Measurements from ENCODE around the gene ZC3H14. TPM values are rescaled to one million over a fixed set of nuclear protein-coding genes. Genes with fewer than 3 reads are reported as not detected.

The ZC3H14 gene
- total RNA-seq, 2 donors from 2014 or later: 33.5 to 48.3 TPM

DNA sequence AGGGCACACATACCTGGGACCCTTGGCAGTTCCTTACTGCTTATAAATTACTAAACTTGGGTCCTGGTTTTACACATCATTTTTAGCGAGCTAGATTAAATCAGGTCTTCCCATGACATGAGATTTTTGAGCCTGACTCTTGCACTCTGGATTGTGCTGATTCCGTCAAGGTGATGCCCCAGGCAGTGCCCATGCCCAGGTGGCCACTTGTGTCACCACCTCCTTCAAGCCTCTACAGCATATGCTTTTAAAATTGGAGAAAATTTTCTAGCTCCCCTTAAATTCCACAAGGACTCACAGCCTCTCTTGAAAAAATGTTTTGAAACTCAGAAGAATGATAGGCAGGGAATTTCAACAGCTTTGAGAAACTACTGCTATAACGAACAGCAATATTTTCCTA is 17.6 kb upstream of the ZC3H14 start:
- no peak for ATAC-seq (replicated peaks)
- H3K36me3 Mint-ChIP-seq (ENCODE audit: low read depth): no peaks in the 10 kb centered on the region
- no peaks in the 10 kb centered on the region for H3K4me1 Mint-ChIP-seq
- no peak overlapping the region for H3K27ac Mint-ChIP-seq
- H3K4me3 Mint-ChIP-seq: no peak overlapping the region
- no peaks in the 10 kb centered on the region for H3K9me3 Mint-ChIP-seq
- peaks cover under 1% of the 10 kb centered on the region for H3K27me3 Mint-ChIP-seq

DNA sequence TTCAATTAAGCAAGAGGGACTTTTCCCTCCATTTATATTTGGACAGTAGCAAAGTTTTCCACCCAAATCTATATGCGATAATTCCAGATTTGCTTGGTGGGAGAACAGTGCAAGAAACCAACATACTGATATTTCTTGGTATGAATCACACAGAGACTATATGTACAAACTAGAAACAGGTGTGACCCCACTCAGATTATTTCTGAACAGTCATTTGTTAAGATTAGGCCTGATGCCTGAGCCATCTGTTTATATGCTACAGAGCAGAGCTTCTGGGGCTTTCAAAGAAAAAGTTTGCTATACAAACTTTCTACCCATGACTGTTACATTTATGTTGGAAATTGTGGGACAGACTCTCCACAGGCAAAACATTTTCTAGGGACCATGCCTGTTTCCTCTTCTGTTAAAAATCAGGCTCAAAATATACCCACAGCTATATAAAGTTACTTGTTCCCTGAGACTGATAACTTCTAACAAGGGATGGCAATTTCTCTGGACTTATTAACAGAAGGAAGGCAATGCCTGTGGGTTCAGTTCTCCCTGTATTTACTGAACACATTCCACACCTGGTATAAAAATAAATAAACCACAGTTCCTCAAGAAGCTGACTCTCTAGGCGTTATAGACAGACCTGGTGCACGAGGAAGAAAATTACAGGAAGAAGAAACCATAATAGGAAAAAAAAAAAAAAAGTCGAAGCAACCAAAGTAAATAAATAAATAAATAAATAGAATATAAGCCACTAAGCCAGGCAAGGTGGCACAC is 16.0 kb upstream of the ZC3H14 start:
- Mint-ChIP-seq H3K4me1 (no peaks in the 10 kb centered on the region), H3K27ac (no peak overlapping the region), H3K9me3 (no peaks in the 10 kb centered on the region), H3K4me3 (no peak overlapping the region), H3K27me3 (peaks cover 1% of the 10 kb centered on the region), H3K36me3 (ENCODE audit: low read depth) (no peaks in the 10 kb centered on the region)
- ATAC-seq (replicated peaks): no peak

DNA sequence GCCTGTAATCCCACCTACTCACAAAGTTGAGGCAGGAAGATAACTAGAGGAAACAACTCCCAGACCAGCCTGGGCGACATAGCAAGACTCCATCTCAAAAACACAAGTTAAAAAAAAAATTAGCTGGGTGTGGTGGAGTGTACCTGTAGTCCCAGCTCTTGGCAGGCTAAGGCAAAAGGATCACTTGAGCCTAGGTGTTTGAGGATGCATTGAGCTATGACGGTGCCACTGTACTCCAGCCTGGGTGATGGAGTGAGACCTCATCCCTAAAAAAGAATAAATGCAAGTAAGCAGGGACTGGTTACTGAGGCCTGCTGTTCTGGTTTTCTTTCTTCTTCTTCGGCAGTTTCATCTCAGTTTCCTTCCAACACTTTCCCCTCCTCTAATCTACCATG is 15.5 kb upstream of the ZC3H14 start:
- Mint-ChIP-seq H3K4me3 (no peak overlapping the region), H3K4me1 (no peaks in the 10 kb centered on the region), H3K27ac (no peak overlapping the region), H3K9me3 (no peaks in the 10 kb centered on the region), H3K36me3 (ENCODE audit: low read depth) (no peaks in the 10 kb centered on the region), H3K27me3 (peaks cover 7% of the 10 kb centered on the region)
- no peak for ATAC-seq (replicated peaks)

DNA sequence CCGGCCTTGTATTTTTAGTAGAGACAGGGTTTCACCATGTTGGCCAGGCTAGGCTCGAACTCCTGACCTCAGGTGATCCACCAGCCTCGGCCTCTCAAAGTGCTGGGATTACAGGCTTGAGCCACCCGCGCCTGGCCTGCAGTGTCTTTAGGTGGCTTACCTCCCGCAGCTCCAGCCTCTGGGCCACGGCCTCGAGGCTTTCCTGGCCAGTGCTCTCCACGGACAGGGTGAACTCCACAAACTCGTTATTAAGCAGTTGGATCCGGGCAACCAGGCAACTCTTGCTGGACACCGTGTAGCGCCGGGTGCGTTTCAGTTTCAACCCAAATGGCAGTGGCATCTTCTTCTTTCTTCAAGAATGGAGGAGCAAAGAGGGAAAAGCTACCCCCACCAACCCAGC is 12.8 kb upstream of the ZC3H14 start:
- Mint-ChIP-seq H3K36me3 (ENCODE audit: low read depth) (peaks cover 6% of the 10 kb centered on the region), H3K4me3 (no peak overlapping the region), H3K9me3 (no peaks in the 10 kb centered on the region), H3K27me3 (peaks cover 25% of the 10 kb centered on the region), H3K4me1 (peaks cover 8% of the 10 kb centered on the region), H3K27ac (no peak overlapping the region)
- ATAC-seq (replicated peaks): no peak

DNA sequence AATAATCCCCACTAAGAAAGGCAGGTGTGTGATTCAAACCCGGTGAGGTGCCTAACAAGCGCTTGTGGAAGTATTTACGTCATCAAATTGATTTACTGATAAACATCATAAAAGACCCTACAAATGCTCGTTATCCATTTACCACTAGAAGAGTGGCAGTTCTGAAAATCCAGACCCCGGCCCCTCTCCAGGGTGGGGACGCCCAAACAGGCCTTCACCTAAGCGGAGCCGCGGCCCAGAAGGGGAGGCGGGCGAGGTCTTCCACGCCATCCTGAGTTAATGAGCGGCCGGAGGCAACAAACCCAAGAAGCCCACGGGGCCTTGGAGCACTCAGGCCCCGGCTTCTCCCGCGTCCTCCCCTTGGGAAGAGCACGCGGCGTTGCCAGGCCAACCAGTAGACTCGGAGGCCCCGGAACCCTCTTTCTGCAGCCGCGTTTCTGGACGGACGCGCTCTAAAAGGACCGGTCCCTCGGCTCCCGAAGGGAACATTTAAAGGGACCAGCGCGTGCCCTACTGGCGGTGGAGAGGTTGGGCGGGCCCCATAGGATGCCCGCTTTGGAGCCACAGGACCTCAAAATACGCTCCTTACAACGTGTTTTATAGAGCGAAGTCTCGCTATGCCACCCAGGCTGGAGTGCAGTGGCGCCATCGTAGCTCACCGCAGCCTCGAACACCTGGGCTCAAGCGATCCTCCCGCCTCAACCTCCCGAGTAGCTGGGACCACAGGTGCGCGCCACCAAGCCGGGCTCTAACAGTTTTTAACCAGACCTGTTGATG is 11.6 kb upstream of the ZC3H14 start:
- no peaks in the 10 kb centered on the region for H3K9me3 Mint-ChIP-seq

DNA sequence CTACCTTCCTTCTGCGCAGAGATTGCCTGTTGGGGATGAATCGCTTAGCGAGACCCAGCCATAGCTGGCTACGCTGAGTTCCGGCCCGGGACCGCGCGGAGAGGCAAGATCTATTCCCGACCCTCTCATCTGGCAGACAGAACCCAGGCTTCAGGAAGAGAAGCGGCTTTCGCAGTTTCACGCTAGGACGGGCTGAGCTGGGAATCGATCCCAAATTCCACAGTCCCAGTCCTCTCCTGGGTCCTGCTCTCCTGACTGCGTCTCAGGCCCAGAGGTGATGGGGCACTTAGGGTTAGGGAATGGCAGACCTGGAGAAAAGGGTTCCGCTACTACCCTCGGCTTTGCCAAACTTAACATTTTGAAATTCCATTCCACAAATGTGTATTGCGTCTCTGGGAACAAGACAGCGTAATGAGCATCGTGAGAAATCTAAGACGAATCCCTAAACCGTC is 10.8 kb upstream of the ZC3H14 start:
- H3K9me3 Mint-ChIP-seq: no peaks in the 10 kb centered on the region
- H3K4me3 Mint-ChIP-seq: peak overlapping the region; percentile 42
- peaks cover 16% of the 10 kb centered on the region for H3K4me1 Mint-ChIP-seq
- peaks cover 39% of the 10 kb centered on the region for H3K27me3 Mint-ChIP-seq
- no peak overlapping the region for H3K27ac Mint-ChIP-seq
- ATAC-seq (replicated peaks): no peak
- peaks cover 6% of the 10 kb centered on the region for H3K36me3 Mint-ChIP-seq (ENCODE audit: low read depth)

More for the DNA sequence above, 11.6 kb upstream of the ZC3H14 start:
- H3K27ac Mint-ChIP-seq: no peak overlapping the region
- peaks cover 11% of the 10 kb centered on the region for H3K4me1 Mint-ChIP-seq
- peak; percentile 32 for ATAC-seq (replicated peaks)
- peaks cover 35% of the 10 kb centered on the region for H3K27me3 Mint-ChIP-seq
- H3K36me3 Mint-ChIP-seq (ENCODE audit: low read depth): peaks cover 6% of the 10 kb centered on the region
- peak overlapping the region; percentile 42 for H3K4me3 Mint-ChIP-seq

DNA sequence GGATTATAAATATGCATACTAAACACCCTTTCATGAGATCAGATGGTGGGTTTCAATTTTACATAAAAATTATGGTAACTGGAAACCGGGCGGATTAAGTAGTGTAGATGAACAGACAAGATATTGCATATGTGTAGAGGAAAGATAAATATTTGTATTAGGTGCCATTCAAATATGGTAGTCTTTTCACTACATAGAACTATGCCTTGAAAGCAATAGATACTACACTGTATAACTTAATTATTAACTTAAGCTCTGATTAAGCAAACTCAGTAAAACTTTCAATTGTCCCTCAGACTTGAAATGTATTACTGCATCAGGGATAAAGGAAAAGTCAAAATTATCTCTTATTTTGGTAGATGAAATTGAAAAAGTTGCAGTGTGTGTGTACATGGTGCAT is 10.0 kb upstream of the ZC3H14 start:
- no peak overlapping the region for H3K4me3 Mint-ChIP-seq
- H3K27ac Mint-ChIP-seq: no peak overlapping the region
- ATAC-seq (replicated peaks): no peak
- no peaks in the 10 kb centered on the region for H3K9me3 Mint-ChIP-seq
- peaks cover 16% of the 10 kb centered on the region for H3K4me1 Mint-ChIP-seq
- peaks cover 6% of the 10 kb centered on the region for H3K36me3 Mint-ChIP-seq (ENCODE audit: low read depth)
- H3K27me3 Mint-ChIP-seq: peaks cover 39% of the 10 kb centered on the region

DNA sequence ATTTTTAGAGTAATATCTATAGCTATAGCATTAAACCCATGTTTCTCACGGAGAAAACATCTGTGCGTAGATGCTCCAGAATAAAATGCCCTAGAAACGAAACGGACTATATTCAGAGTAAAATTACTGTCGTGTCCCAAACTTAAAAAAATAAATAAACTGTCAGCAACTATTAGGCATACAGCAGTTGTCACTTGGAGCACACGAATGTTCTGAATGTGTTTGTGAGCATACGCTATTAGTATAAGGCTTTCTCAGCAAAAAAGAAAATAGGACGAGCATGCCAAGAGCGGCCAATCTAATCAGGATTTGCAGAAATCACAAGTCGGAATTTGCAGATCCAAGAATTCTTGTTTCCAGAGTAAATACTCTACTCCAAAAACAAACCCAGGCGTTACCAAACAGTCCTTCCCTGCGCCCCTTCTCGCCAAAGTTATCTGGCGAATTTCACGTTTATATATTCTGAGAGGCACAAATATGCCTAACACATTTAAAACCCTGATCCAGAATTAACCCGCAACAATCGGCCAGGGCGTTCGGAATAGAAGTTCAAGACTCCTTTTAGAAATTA is 8.9 kb upstream of the ZC3H14 start:
- no peak for ATAC-seq (replicated peaks)
- H3K27me3 Mint-ChIP-seq: peaks cover 39% of the 10 kb centered on the region
- no peak overlapping the region for H3K27ac Mint-ChIP-seq
- peak overlapping the region; percentile 67 for H3K4me3 Mint-ChIP-seq
- peaks cover 16% of the 10 kb centered on the region for H3K4me1 Mint-ChIP-seq
- no peaks in the 10 kb centered on the region for H3K9me3 Mint-ChIP-seq
- peaks cover 6% of the 10 kb centered on the region for H3K36me3 Mint-ChIP-seq (ENCODE audit: low read depth)

DNA sequence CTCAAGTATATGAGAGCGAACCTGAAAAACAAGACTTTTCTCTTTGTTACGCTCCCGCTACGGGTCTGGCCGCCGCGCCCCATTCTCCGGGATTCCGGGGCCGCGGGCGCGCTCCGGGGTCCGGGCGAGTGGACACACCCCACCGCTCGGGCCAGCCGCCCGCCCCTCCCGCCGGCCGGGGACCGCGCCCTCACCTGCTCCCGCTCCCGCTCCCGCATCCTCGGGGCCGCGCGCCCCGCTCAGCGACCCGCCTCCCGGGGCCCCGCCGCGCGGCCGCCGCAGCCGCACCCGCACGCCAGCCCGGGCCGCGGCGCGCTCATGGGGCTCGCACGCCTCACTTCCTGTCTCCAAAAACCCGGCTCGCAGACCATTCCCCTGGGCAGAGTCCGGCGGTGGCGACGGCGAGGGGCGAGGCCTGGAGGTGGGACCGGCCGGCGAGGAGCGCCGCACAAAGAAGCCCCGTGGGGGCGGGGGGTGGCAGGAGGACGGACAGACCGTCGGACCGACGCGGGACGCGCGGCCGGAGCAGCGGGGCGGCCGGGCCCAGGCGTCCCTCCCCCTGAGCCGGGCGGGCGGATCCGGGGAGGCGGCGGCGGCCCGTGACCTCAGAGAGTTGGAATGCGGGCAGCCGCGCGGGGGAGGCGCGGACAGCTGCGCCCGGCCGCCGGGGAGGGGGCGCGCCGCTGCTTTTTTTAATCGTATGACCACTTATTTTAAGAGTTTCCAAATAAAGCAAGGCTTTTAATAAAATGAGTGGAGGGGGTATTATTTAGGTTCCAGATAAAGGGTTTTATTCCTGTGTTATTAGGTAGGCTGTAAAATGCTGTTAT is 8.2 kb upstream of the ZC3H14 start, which contains the start of gene PTPN21:
PTPN21 (minus strand) TSS at position 551 of the 830 bp plus-strand sequence. CDS start 4,590 bp downstream, outside the sequence.
- Mint-ChIP-seq H3K36me3 (ENCODE audit: low read depth) (peaks cover 6% of the 10 kb centered on the region), H3K4me3 (peak within 1 kb of the TSS; percentile 67), H3K27ac (no peak within 1 kb of the TSS), H3K27me3 (peaks cover 39% of the 10 kb centered on the region), H3K4me1 (peaks cover 16% of the 10 kb centered on the region), H3K9me3 (no peaks in the 10 kb centered on the region)
- peak; percentile 47 for ATAC-seq (replicated peaks)

DNA sequence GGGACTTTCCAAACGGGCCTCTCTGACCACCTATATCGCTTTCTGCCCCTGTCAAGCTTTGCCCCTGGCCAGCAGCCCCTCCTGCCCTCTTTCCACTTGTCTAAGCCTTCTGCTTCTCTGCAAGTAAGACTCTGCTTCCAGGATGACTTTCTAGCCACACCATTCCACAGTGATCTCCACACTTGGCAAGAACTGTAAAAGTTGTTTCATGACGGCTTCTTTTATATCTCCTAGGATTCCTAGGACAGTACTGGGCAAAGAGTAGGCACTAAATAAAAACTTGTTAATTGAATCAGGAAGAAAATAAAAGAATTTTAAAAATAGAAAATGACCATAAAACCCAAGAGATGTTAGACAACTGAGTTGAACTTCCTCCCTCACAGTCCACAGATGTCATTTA is 6.3 kb upstream of the ZC3H14 start:
- Mint-ChIP-seq H3K4me3 (no peak overlapping the region), H3K9me3 (no peaks in the 10 kb centered on the region), H3K36me3 (ENCODE audit: low read depth) (peaks cover 6% of the 10 kb centered on the region), H3K27ac (no peak overlapping the region), H3K4me1 (peaks cover 16% of the 10 kb centered on the region), H3K27me3 (peaks cover 39% of the 10 kb centered on the region)
- ATAC-seq (replicated peaks): no peak

DNA sequence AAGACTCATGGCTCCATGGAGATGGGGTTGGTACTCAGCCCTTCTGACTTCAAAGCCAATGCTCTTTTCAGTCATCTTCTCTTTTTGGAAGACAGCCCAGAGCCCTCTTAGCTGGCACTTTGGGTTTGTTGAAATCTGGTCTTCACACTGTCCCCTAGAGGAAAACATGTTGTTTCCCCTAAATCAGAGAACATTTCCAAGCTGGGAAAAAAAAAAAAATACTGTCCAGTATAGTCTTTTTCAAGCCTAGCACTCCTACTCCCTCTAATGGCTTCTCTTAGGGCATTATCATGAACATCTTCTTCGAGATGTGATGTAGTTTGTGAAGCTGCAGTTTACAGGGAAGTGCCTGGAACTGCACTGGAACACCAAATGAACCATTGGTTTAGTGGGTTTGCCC is 3.0 kb upstream of the ZC3H14 start:
- ATAC-seq (replicated peaks): no peak
- Mint-ChIP-seq H3K4me1 (peaks cover 26% of the 10 kb centered on the region), H3K27me3 (peaks cover 15% of the 10 kb centered on the region), H3K36me3 (ENCODE audit: low read depth) (peaks cover 14% of the 10 kb centered on the region), H3K27ac (no peak overlapping the region), H3K4me3 (no peak overlapping the region), H3K9me3 (no peaks in the 10 kb centered on the region)

DNA sequence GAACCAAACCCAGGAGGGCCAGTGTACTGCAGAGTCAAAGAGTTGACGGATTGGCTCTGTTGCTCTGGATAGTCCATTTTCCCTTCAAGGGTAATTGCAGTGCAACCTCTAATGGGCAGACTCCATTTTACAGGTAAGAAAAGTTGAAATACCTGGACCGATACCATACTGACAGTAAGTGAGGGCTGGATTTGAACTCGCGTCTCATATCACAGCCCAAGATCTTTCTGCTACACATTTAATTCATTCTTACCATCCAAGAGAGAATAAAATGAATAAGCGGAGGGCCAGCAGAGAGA is 356 bp upstream of the ZC3H14 start:
- H3K4me1 Mint-ChIP-seq: peaks cover 17% of the 10 kb centered on the region
- no peak for ATAC-seq (replicated peaks)
- H3K4me3 Mint-ChIP-seq: peak overlapping the region; percentile 90
- peak overlapping the region; percentile 91 for H3K27ac Mint-ChIP-seq
- H3K9me3 Mint-ChIP-seq: no peaks in the 10 kb centered on the region
- H3K27me3 Mint-ChIP-seq: no peaks in the 10 kb centered on the region
- peaks cover 17% of the 10 kb centered on the region for H3K36me3 Mint-ChIP-seq (ENCODE audit: low read depth)

DNA sequence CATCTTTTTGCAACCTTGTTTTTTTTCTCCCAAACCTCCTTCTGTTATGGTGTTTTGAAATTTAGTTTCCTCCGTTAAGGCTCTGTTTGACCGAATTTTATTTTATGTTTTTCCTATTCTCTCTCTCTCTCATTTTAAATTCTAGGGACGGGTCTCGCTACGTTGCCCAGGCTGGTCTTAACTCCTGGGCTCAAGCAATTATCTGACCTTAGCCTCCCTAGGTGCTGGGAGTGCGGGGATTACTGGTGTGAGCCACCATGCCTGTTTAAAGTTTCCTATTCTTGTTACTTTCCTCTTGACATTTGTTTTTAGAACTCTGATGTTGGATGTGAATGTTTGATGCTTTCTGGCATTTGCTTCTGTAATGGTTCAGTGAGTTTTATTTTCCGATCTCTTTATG is 1.0 kb downstream of the ZC3H14 start:
- peak overlapping the region; percentile 91 for H3K27ac Mint-ChIP-seq
- ATAC-seq (replicated peaks): no peak
- no peaks in the 10 kb centered on the region for H3K9me3 Mint-ChIP-seq
- no peaks in the 10 kb centered on the region for H3K27me3 Mint-ChIP-seq
- H3K4me3 Mint-ChIP-seq: peak overlapping the region; percentile 90
- peaks cover 17% of the 10 kb centered on the region for H3K4me1 Mint-ChIP-seq
- H3K36me3 Mint-ChIP-seq (ENCODE audit: low read depth): peaks cover 31% of the 10 kb centered on the region

DNA sequence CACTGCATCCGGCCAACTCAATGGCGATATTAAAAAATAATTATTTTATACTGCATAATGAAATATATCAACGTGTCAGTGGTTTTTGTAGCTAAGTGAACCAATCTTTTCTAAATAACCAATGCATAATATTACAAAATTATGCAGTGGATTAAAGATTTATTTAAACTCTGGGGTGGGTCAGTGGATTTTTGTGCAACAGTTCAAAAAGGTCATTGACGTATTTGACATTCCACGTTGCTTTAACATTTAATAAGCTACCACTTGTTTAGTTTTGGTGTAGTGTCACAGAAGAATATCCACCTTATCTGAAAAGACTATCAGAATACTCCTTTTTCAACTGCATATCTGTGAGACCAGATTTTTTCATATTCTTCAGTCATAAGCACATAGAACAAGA is 2.6 kb downstream of the ZC3H14 start:
- no peak for ATAC-seq (replicated peaks)
- Mint-ChIP-seq H3K9me3 (no peaks in the 10 kb centered on the region), H3K27me3 (no peaks in the 10 kb centered on the region), H3K4me1 (peaks cover 17% of the 10 kb centered on the region), H3K4me3 (no peak overlapping the region), H3K36me3 (ENCODE audit: low read depth) (peaks cover 47% of the 10 kb centered on the region), H3K27ac (no peak overlapping the region)

Data from activated T-helper 17 cell treated with anti-CD3 and anti-CD28 coated beads, Interleukin-2, amount 50 U/mL, for 72 hours (primary cell).